HG03196 (cell line): ENCODE results near the gene LVRN.

ENCODE experiments used
- ATAC-seq: cut with Tn5 transposase; IDR thresholded peaks from one replicate; pipeline ENCODE4 v1.9.1; 2021; ENCODE audit not compliant: unreplicated experiment

The LVRN gene

DNA sequence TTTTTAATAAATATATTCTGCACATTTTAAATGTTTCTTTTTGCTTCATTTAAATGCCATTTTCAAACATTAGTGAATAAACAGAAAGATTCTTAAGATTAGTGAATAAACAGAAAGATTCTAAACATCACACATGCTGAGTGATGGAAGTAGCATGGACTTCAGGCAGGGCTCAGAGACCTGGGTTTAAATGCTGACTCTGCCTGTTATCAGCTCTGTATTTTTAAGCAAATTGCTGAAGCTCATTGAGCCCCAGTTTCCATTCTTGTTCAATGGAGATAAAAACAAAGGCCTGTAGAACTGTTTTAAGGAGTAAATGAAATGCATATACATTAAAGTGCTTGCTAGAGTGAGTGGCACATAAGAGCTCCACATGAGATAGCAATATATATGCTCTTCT is 8.1 kb upstream of the LVRN start:
- ATAC-seq: no peak

DNA sequence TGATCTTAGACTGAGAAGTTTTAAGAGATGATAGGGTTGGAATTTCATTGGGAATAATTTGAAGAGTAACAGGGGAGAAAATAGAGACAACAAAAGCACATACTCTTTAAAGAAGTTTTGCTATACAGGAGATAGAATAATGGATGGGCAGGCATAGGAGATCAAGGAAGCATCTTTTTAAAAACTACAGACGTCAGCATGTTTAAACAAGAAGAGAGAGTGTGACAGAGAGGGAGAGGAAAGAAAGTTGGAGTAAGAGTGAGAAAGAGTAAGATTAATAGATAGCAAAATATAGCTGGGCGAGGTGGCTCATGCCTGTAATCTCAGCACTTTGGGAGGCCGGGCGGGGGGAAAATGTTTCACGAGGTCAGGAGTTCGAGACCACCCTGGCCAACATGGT is 5.3 kb upstream of the LVRN start:
- no peak for ATAC-seq

- no peak for ATAC-seq
Observed at GRCh38 chr5:115961381-115962238, 665 bp upstream of the LVRN start.

GRCh38 chr5:115962565-115963402 is 509 bp downstream of the LVRN start:
- no peak for ATAC-seq

- no peak for ATAC-seq
Observed at GRCh38 chr5:115963566-115963965, 1.3 kb downstream of the LVRN start.

GRCh38 chr5:115968770-115969169 is 6.5 kb downstream of the LVRN start:
- no peak for ATAC-seq

- peak; percentile 86 for ATAC-seq
Observed at GRCh38 chr5:115977096-115977495, 14.8 kb downstream of the LVRN start.

DNA sequence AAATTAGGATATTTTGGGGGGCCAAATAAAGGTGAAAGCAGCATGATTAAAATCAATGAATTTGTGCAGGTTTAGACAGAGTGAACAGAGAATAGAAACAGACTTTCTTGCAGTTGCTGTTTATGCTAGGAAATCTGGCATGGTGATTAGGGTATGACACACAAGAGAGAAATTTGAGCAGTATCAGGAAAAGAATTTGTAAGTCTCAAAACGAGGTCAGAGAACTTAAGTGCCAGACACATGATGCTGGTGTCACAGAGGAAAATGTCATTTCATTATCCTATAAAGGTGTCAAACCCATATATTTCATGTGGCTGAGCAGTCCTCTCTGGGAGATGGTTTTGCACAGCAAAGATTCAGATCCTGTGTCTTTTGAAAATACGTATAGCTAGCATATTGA is 15.7 kb downstream of the LVRN start:
- ATAC-seq: no peak

- no peak for ATAC-seq
Observed at GRCh38 chr5:115978779-115979178, 16.5 kb downstream of the LVRN start.

- ATAC-seq: no peak
Observed at GRCh38 chr5:115979201-115980041, 17.1 kb downstream of the LVRN start.

DNA sequence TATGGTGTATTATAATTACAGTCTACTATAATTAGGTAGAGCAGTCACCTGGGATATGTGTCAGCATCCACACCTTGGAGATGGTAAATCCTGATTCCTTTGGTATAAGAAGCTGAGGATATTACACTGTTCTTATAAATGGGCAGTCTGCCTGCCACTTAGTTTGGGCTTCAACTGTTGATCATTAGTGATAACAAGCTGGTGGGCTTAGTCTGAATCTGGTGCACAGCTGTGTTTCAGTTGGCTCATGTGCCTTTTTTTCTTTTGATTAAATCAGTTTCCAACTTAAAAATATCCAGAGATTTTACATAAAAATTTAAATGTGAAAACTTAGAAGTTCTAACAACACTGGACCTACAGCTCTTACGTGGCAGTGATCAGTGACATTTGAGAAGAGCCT is 21.2 kb downstream of the LVRN start:
- no peak for ATAC-seq

DNA sequence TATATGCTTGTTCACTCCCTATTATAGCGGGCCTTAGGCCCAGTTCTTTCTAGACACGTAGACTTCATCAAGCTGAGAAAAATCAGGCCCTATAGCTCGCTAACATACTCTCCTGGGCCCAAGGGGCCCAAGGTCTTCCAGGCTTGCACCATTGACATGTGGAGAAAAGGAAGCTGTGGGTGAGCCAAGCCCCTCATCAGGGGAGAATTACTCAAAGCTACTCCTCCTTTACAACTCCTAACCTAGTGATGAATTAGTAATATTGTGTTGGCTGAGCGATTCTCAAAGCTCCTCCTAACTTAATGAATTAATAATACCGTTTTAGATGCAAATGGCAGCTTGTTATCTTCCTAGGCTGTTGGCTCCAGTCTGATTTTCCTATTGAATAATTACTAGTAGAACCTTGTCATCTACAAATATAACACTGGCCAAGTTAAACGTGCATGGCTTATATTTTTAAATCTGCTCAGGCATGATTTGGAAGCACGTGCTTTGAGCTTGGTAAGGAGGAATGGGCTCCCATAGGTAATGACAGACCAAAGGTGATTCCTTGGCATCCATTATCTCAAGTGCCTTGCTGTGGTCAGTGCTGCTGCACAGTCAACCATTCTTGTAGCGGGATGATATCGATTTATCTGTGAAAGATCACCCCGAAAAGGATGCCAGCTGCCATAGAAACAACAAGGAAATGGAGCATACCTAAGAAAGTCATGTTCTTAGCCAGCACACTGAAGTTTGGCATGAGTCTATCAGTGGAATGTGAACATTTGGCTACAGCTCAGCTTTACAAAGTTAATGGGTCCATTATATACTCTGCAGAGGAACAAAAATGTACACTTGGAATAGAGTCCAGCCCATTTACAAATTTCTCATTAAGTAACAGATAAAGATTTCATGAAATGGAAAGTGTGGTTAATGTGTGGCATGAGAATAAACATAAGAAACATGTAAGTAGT is 23.8 kb downstream of the LVRN start:
- ATAC-seq: no peak

- no peak for ATAC-seq
Observed at GRCh38 chr5:115988002-115988401, 25.7 kb downstream of the LVRN start.

GRCh38 chr5:115992848-115993350 is 30.6 kb downstream of the LVRN start:
- ATAC-seq: no peak

GRCh38 chr5:115995351-115995750 is 33.1 kb downstream of the LVRN start:
- no peak for ATAC-seq

DNA sequence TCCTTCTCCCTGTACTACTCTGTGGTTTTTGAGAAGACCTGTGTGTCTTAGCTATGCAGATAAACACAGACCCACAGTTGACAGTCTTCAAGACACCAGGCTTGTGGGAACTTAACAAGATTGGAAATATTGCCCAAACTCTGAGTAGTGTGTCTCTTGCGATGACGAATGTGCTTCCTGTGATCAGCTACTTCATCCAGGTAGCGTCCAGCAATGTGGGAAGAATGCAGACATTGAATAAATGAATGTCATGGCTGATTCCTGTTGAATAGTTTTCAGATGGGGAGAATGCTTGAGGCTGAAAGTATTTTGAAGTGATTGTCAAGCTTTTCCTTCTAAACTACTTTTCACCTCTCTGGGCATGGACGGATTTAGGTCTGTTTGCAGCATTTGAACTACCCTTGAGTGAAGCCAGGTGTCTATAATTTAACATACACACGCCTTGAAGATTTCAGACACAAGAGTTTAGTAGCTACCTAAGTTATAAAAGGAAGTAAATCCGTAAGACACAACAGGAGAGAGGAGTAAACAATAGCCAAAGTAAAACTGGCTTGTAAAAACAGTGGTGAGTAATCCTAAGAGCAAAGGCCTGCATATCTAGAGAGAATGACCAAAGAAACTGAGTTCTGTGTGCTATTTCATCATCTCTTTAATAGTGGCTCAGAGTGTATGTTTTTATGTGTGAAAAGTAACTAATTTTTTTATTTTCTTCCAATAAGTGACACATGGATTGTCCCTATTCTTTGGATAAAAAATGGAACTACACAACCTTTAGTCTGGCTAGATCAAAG is 40.0 kb downstream of the LVRN start:
- ATAC-seq: no peak

- no peak for ATAC-seq
Observed at GRCh38 chr5:116004248-116004647, 42.0 kb downstream of the LVRN start.

DNA sequence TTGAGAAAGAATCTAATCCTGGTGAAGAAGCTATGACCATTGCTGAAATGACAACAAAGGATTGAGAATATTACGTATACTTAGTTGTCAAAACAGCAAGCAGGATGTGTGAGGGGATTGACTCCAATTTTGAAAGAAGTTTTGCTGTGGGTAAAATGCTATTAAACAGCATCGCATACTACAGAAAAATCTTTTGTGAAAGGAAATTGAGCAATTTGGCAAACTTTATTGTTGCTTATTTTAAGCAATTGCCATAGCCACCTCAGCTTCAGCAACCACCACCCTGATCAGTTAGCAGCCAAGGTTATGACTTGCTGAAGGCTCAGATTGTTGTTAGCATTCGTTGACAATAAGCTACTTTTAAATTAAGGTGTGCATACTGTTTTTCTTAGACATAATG is 47.5 kb downstream of the LVRN start:
- no peak for ATAC-seq

DNA sequence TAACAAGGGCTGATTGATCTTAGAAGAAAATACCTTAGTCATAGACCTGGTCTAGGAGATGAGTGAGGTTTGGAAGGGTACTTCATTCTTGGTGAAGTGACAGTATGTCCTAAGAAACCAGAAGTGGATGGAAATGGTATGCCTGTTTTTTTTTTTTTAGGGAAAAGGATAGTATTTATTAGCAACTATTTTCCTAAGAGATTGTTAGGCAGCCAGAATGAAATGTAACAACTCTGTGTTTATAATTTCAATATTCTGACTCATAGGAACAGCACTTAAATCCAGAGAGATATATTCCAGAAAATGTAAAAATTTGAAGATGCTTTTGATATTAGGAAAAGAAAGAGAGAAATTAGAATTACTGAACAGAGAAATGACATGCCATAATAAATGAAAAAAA is 48.8 kb downstream of the LVRN start:
- no peak for ATAC-seq
